ENCODE results near the gene HS6ST3.
"Not testable (repeated sequence)": the region's sequence is repeated elsewhere in the genome, so short reads cannot be mapped to it uniquely, and the experiment has no call there.

The HS6ST3 gene

DNA sequence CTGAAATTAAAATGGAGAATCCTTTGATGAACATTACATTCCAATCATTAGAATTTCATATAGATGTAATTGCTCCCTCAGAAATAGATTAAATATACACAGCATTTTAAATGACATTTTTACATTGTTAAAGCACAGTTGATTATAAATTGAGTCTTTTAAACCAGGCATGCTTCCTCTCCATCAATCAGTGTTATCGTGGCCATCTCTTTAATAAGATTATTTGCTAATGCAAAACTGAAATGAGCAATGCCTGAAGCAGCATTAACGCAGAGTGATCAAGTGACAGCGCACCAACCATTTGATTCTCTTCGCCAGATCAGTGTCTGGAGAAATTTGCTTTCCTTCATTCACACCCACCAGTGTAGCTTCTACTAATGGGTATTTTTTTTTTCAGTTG lies 644.6 kb downstream of the HS6ST3 start:
- DNase-seq (ENCODE audit: low read depth): no peak

DNA sequence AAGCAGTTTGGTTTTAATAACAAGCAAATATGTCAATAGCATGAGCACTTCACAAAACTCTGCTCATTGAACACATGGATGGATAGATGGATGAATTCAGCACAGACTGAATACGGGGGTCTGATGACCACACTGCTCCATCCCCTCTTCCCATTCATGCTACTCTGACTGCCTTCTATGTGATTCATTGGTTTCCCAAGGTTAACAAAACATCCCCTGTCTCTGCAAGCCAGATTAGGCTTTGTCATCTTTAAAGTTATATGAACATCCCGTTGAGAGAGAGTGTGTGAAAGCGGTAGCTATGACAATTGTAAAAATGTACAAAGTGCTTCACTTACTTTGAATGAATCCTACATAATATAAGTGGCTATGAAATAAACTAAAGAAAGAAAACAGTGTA lies 651.9 kb downstream of the HS6ST3 start:
- DNase-seq (ENCODE audit: low read depth): no peak

DNA sequence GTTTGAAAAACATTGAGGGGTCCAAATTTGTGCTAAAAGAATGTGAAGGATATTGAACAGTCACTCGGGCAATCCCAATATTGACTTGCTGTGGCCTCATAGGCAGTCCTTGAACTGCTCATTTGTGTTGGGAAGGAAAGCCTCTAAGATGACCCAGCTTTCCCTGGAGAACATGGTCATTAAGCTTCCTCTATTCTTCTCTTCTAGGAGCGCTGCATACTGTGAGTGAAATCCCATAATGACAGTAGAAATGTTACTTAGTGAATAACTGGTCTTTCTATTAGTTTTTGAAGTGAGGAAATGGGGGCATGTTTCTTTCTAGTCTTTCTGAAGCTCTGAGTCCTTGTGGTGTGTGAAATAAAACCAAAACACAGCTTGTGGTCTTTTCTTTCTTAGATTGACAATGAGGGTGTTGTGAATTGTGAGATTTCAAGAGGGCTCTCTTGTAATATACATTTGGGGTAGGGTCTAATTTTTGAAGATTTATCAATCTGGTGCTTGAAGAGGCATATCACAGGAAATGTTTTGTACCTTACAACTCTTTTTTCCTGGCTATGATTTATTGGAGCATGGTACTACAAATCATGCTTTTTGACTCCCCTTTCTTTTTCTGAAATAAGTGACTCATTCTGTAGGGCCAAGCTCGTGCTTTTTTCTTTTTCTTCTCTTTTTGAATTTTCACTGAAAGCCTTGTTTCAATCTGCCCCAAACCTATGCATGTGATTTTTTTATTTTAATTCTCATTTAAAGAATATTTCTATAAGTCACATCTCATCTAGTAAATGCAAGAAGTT lies 653.6 kb downstream of the HS6ST3 start:
- no peak for DNase-seq (ENCODE audit: low read depth)

DNA sequence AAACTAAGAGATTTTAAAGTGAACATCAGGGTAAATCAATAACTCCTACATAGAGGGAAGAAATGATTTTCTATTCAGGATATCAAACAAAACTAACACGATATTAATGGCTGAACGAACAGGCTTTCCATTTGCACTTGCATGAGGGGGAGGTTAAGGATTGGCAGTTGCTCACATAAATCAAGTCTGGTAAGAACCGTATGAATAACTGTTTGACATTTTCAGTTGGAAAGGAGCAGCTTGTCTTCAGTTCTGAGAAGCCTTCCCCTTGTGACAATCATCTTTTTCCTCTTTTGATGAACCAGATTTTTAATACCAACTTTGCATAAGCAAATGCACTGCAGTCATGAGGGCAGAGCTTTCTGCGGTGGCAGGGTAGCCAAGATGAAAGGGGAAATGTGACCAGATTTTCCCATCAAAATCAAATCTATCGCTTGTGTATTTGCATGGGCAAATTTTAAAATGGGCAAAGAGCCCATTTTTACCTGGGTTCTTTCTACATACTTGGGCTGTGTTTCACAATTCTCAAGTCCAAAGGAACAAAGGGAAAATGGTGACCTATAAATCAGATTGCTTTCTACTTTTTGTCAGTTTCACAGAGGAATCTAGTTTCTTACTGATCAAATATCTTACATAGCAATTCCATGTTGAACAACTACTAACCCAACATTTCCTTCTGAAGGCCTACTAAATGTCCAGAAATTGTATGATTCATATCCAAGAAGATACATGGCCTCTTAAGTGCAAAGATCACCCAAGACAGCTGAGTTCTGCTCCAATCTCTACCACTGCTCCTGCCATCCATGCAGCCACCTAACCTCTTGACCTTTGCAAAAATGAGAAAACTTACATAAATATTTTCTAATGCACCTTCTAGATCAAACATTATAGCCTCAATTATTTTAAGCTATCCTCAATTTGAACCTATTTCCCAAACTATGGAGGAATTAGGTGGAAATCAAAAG lies 654.7 kb downstream of the HS6ST3 start:
- no peak for DNase-seq (ENCODE audit: low read depth)

DNA sequence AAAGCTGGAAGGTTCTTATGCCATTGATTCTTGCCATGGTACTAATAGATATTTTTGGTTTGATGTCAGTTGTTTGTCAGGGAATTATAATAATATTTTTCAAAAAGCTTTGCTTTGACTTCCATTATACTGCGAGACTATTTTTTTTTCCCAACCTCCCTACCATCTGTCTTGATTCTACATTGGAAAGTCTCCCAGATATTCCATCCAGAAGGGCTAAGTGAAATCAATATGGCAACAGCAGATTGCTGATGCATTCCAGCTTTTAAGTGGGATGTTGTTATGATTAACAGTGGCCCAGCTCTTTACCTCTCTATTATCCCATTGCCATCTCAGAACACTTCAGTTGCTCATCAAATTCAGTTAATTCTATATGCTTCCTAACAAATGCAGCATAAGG lies 657.0 kb downstream of the HS6ST3 start:
- DNase-seq (ENCODE audit: low read depth): no peak

DNA sequence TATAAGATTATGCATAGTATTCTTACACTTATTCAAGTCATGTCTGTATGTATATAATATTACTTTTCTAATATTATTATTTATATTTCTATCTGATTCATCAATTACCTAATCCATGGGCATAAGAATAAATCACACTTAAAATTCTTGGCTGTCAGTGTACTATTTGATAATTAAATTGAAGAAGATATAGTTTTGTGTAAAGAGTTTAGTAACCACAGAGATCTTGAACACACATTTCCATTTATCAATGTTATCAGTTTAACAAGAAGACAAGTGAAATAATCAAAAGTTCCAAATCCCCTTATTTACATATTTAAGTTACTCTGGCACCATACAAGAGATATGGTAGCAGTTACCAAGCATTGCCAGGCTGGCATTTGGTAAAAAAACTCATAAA lies 659.9 kb downstream of the HS6ST3 start:
- DNase-seq (ENCODE audit: low read depth): no peak

DNA sequence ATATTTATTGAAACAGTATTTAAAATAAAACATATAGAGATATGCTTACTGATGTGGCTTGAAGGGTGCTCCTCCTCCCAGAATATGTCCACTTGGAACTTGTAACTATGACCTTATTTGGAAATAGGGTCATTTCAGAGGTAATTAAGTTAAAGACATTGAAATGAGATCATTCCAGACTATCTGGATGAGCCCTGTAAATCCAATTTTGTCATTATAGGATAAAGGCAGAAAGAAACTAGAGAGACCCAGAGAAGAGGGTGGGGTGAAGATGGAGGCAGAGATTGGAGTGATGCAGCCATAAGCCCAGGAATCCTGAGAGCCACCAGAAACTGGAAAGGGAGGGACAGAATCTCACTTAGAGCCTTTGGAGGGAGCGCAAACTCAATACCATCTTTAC lies 661.2 kb downstream of the HS6ST3 start:
- DNase-seq (ENCODE audit: low read depth): no peak

DNA sequence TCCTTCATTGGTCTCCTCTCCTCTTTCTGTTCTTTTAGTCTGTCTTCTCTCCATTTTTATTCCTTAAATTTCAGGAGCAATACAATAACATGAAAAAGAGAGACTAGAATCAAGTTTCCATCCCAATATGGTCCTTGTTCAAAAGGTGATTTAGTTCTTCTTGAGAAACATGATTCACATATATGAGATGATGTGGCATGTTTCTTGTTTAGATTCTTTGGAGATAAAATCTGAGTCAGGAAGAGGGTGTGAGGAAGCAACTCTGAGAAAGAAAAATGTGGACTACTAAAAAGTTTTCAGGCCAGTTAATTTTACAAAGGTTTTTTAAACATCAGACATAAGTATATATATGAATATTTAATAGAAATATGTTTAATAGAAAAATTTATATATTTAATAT lies 673.0 kb downstream of the HS6ST3 start:
- DNase-seq (ENCODE audit: low read depth): no peak

DNA sequence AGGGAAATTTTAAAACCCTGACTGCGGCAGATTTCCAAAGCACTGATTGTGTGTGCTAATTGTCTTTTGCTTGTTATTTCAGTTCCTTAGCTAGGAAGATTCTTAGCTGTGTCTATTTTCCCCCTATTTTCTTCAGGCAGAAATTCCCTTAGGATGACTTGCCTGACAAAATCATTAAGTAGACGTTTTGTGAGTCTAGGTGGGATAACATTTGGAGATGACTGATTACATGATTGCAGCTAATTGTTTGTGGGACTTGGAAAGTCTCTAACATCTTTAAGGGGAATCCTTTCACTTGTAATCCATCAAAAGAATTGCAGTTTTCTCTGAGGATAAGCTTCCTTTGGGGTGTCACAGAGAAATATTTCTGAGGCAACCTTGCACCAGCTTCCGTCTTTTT lies 676.4 kb downstream of the HS6ST3 start:
- DNase-seq (ENCODE audit: low read depth): no peak

DNA sequence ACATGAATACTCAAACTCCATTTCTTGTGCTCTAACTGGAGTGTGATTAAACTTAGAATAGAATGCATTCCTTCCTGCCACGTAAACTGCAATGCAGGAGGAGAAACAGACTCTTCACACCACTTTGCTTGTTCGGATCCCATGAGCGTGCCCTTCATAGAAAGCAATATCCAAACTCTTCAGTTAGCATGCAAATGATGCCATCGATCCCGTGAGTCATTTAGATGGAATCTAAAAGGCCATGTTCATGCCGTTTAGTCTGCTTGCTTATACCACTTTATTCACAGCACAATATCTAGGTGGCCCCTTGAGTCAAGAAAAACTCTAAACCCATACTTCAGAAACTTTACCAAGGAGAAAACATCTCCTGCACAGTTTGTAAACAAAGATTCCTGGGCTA lies 678.6 kb downstream of the HS6ST3 start:
- no peak for DNase-seq (ENCODE audit: low read depth)

DNA sequence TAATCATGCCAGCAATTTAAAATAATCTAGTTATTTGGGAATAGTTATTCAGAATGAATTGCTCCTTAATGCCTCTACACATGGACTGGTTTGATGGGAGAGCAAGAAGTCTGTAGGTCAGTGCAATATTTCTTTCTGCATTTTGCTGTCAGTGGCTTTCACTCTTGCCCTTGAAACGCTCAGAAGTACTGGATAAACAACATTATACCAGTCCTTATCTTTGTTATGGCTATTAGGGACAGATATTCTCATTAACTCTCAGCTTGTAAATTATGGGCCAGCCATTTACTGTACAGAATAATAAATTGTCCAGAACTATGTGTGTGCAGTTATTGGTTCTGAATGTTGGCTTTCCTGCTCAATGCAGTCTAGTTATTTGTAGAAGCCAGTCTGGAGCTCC lies 680.0 kb downstream of the HS6ST3 start:
- no peak for DNase-seq (ENCODE audit: low read depth)

DNA sequence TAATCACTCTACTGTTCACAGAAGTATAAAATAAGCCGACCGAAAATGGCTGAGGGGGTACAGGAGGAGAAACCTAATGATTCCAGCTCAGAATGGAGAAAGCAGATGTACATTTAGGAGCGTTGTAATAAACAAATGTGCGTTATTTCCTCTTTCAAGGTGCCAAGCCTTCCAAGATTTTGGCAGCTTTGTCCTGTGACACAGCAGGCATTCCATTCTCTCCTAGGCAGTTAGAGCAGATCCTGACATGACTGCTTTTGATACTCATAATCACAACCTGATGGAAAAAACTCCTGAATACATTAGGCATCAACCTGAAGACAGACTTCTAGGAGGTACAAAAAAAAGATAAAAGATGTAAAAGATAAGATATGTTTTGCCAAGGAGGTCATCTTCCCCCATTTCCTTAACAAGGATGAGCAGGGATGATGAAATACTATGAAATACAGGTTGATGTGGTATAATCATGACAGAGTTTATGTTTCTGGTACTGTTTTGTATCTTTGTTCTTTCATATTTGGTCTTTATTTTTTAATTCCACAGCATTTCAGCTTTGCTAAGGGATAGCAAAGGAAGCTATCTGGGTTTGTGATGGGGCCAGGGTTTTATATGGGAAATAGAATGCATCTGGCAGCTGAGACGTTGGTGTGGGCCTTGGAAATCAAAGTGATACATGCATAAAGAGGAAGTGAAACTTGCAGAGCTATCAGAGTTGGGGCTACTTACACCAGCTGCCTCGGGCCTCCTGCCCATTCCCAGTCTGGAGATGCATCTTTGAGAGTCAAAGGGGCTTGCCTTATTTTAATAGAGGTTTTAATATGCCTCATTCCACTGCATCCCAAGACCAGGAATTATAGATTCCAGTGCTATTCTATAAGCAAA lies 681.8 kb downstream of the HS6ST3 start:
- no peak for DNase-seq (ENCODE audit: low read depth)

DNA sequence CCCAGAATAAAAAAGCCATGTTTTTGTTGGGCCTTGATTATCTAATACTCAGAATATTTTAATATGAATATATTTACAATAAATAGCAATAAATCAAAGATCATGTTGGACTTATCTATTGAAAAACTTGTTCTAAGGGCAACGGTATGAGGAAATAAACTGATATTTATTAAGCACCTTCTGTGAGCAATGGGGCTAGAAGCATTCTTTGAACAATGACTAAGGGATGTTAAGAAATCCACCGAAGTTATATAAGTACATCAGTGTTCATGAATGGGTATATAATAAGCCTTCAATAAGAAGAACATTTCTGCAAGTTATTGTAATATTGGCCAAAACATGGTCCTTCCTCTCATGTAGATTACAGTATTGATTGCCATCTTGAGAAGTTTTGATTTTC lies 682.5 kb downstream of the HS6ST3 start:
- DNase-seq (ENCODE audit: low read depth): no peak

DNA sequence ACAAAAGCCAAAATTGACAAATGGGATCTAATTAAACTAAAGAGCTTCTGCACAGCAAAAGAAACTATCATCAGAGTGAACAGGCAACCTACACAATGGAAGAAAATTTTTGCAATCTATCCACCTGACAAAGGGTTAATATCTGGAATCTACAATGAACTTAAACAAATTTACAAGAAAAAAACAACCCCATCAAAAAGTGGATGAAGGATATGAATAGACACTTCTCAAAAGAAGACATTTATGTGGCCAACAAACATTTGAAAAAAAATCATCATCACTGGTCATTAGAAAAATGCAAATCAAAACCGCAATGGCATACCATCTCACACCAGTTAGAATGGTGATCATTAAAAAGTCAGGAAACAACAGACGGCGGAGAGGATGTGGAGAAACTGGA lies 688.4 kb downstream of the HS6ST3 start:
- not testable (repeated sequence) for DNase-seq (ENCODE audit: low read depth)

DNA sequence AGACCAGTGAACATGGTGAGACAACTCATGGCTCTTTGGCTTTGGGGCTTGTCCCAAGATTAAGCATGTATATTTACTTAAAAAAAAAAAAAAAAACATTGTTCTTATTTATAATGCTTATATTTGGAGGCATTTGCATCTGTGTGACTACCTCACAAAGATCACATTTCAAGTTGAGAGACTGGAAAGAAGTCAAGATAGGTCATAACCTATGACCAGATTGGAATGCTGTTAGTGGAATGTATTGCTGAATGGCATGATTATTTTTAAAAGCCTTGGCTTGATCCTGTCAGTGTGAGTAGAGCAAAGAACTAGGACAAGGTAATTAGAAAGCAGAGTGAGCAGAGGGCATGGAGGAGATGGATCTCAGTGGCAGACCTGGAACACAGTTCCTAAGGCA lies 689.8 kb downstream of the HS6ST3 start:
- no peak for DNase-seq (ENCODE audit: low read depth)

DNA sequence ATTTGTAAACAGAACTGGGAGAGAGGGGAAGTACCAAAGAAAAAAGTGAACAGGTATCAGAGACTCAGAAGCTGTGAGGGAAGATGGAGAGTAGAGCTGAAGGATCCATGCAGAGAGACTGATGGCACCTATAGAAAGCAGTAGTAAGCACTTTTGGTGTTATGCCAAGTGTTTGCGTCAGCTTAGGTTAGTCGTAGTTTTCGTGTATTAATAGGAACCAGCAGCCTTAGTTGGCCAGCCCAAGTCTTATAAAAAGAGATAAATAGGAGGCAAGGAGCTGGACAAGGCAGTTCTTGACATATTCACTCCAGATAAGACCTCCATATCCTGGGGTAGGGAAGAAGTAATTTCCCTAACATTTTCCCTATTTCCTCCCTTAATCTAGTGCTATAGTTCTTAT lies 690.2 kb downstream of the HS6ST3 start:
- DNase-seq (ENCODE audit: low read depth): no peak

DNA sequence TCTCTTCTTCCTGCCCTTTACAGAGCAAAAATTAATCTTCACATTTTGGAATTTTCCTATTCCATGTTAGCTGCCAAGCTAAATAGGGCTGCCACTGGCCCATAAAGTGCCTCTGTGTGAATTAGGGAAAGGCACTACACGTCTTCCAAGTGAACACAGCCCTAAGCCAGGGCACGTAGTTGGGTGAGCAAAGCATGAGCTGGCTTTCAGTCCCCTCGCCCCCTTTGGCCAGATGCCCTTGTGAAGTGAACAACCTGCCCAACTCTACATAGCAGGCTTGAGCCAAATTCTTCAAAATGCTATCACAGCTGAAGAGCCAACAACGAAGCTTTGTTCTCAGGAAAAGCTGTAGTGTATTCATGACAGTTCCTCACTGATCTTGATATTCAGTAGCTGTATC lies 691.2 kb downstream of the HS6ST3 start:
- no peak for DNase-seq (ENCODE audit: low read depth)

DNA sequence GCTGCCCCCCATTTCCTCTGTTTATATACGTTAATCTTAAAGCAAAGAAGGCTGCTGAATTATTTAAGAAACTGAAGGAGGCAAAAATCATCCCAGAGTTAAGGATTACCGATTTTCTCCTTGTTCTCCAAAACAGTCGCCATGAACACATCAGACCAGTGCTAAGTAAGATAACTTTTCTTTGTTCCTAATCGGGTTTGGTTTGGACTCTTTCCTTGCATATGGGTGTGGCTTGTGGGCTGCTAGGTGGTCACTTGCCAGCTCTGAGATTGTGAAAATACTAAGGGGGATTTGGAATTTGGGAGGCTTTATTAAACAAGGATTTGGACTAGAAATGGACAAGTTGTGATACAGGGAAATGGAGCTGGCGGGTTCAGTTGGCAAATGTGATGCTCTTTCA lies 692.3 kb downstream of the HS6ST3 start:
- DNase-seq (ENCODE audit: low read depth): no peak

DNA sequence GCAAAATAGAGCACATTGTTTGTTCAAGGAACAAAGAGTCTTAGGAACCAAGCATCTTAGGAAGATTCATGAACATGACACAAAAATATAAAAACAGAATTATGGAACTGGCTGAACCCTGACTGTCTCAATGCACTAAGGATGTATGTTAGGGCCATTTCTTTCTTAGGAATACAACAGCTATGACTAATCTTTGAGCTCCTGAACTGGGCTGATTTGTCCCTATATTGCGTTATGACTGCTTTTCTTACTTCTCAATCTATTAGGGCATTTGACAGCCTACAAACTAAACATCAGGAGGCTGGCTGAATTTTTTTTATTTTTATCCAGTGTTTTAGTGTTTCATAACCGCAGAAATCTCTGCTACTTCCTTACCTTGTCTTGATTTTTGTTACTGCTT lies 693.1 kb downstream of the HS6ST3 start:
- DNase-seq (ENCODE audit: low read depth): no peak

DNA sequence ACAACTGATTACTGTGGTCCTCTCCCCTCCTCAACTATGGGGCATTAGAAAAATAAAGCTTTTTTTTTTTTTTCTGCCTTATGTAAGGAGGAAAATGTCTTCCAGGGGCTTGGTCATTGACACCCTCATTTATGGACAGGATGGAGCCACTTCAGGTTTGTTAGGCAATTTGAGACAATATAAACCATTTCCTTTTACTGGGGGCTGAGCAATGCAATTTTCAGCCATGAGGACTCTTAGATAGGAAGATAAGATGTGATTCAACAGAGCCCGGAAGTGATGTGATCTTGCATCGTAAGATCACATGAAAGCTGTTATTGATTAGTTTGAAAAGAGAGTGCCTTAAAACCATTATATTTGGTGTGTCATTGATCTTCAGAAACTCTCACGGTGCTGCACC lies 693.6 kb downstream of the HS6ST3 start:
- DNase-seq (ENCODE audit: low read depth): no peak

DNA sequence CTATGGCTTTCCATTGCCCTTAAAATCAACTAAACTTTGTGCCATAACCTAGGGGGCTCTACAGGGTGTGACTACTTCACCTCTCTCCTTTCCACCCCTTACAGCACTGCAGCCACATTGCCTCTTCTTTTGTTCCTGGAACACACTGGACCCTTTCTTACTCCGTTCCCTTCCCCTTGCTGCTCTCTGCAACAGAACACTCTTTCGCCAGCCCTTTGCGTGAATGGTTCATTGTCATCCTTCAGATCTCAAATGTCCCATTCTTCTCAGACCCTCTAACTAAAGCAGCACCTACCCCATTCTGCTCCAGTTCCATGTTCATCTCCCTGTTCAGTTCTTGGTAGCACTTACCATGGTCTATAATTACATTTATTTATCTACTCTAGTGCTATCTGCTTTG lies 696.1 kb downstream of the HS6ST3 start:
- DNase-seq (ENCODE audit: low read depth): no peak

DNA sequence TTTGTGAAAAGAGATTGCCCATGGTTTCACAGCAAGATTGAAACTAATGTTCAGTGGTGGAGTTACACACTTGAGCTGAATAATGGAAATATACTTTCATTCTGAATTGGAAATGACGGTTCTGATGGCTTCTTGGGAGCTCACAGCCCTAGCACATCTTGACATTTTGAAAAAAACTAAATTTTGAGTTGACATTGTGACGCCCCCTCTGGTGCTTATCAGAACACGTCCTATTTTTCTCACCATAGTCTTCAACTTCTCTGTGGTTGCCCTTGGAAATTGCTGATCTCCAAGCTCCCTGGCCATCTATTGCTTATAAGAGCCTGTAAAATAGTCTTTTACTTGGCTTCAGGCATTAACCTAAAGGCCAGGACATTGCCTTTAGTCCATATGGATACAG lies 702.3 kb downstream of the HS6ST3 start:
- no peak for DNase-seq (ENCODE audit: low read depth)

Data from activated T-helper 1 cell treated with Interleukin-2 at 50 U/mL for 16 hours (primary cell).